ENCODE results near the gene AMBP.

The AMBP gene

GRCh38 chr9:114112778-114113584 lies 34.9 kb upstream of the AMBP start:
- Histone ChIP-seq H3K27me3 (ENCODE audit: insufficient read depth, low read length, poor library complexity, severe bottlenecking) (no peaks in the 10 kb centered on the region), H3K9me3 (ENCODE audit: insufficient read depth, low read depth, low read length) (no peaks in the 10 kb centered on the region), H2AFZ (ENCODE audit: low read length) (no peak overlapping the region), H3K4me1 (ENCODE audit: insufficient read depth, low read length, poor library complexity, severe bottlenecking) (no peaks in the 10 kb centered on the region), H3K4me2 (ENCODE audit: low read depth, low read length, poor library complexity, severe bottlenecking) (no peak overlapping the region), H3K79me2 (ENCODE audit: insufficient read depth, low read length) (no peaks in the 10 kb centered on the region), H3K36me3 (ENCODE audit: insufficient read depth, low read length) (no peaks in the 10 kb centered on the region), H3K9me2 (replicated peaks; ENCODE audit: low read depth, low read length) (no peaks in the 10 kb centered on the region), H3K4me3 (ENCODE audit: low read length, poor library complexity, severe bottlenecking) (no peak overlapping the region), H3F3A (ENCODE audit: low read depth) (no peaks in the 10 kb centered on the region), H3K9ac (ENCODE audit: low read depth, low read length, poor library complexity, severe bottlenecking) (no peak overlapping the region), H4K20me1 (ENCODE audit: insufficient read depth, low read length, poor library complexity, severe bottlenecking) (no peaks in the 10 kb centered on the region)
- TF ChIP-seq CTCF (conservative IDR thresholded peaks at IDR 0.05; ENCODE audit: low read length) = no peak
- no peak for TF ChIP-seq EZH2phosphoT487 (IDR thresholded peaks at IDR 0.05; ENCODE audit: borderline replicate concordance)

GRCh38 chr9:114112325-114112724 lies 34.2 kb upstream of the AMBP start:
- Histone ChIP-seq H2AFZ (ENCODE audit: low read length) (no peak overlapping the region), H3K79me2 (ENCODE audit: insufficient read depth, low read length) (no peaks in the 10 kb centered on the region), H3K27me3 (ENCODE audit: insufficient read depth, low read length, poor library complexity, severe bottlenecking) (no peaks in the 10 kb centered on the region), H3K4me2 (ENCODE audit: low read depth, low read length, poor library complexity, severe bottlenecking) (no peak overlapping the region), H4K20me1 (ENCODE audit: insufficient read depth, low read length, poor library complexity, severe bottlenecking) (no peaks in the 10 kb centered on the region), H3K4me1 (ENCODE audit: insufficient read depth, low read length, poor library complexity, severe bottlenecking) (no peaks in the 10 kb centered on the region), H3K4me3 (ENCODE audit: low read length, poor library complexity, severe bottlenecking) (no peak overlapping the region), H3K9ac (ENCODE audit: low read depth, low read length, poor library complexity, severe bottlenecking) (no peak overlapping the region), H3K9me3 (ENCODE audit: insufficient read depth, low read depth, low read length) (no peaks in the 10 kb centered on the region), H3F3A (ENCODE audit: low read depth) (no peaks in the 10 kb centered on the region), H3K9me2 (replicated peaks; ENCODE audit: low read depth, low read length) (no peaks in the 10 kb centered on the region), H3K36me3 (ENCODE audit: insufficient read depth, low read length) (no peaks in the 10 kb centered on the region)
- no peak for TF ChIP-seq CTCF (conservative IDR thresholded peaks at IDR 0.05; ENCODE audit: low read length)
- no peak for TF ChIP-seq EZH2phosphoT487 (IDR thresholded peaks at IDR 0.05; ENCODE audit: borderline replicate concordance)

- no peak overlapping the region for H3K4me3 ChIP-seq (ENCODE audit: low read length, poor library complexity, severe bottlenecking)
- no peak overlapping the region for H3K4me2 ChIP-seq (ENCODE audit: low read depth, low read length, poor library complexity, severe bottlenecking)
- no peak for TF ChIP-seq CTCF (conservative IDR thresholded peaks at IDR 0.05; ENCODE audit: low read length)
- no peak for TF ChIP-seq EZH2phosphoT487 (IDR thresholded peaks at IDR 0.05; ENCODE audit: borderline replicate concordance)
- no peaks in the 10 kb centered on the region for H3K9me3 ChIP-seq (ENCODE audit: insufficient read depth, low read depth, low read length)
- no peaks in the 10 kb centered on the region for H3K27me3 ChIP-seq (ENCODE audit: insufficient read depth, low read length, poor library complexity, severe bottlenecking)
- no peak overlapping the region for H3K9ac ChIP-seq (ENCODE audit: low read depth, low read length, poor library complexity, severe bottlenecking)
- H2AFZ ChIP-seq (ENCODE audit: low read length) = no peak overlapping the region
- H3K36me3 ChIP-seq (ENCODE audit: insufficient read depth, low read length) = no peaks in the 10 kb centered on the region
- no peaks in the 10 kb centered on the region for H3K9me2 ChIP-seq (replicated peaks; ENCODE audit: low read depth, low read length)
- H3K79me2 ChIP-seq (ENCODE audit: insufficient read depth, low read length) = no peaks in the 10 kb centered on the region
- no peaks in the 10 kb centered on the region for H4K20me1 ChIP-seq (ENCODE audit: insufficient read depth, low read length, poor library complexity, severe bottlenecking)
- no peaks in the 10 kb centered on the region for H3K4me1 ChIP-seq (ENCODE audit: insufficient read depth, low read length, poor library complexity, severe bottlenecking)
- H3F3A ChIP-seq (ENCODE audit: low read depth) = no peaks in the 10 kb centered on the region
These were observed 32.1 kb upstream of the AMBP start for GRCh38 chr9:114110180-114110579.
